HepG2 (cell line): ENCODE measurements around the gene NXPE3. TPM values are rescaled to one million over a fixed set of nuclear protein-coding genes. Genes with fewer than 3 reads are reported as not detected.

Experiments used
- ASH2L ChIP-seq: fragments of 300-600, 200-600 bp; sonication (generic); IDR thresholded peaks from 2 replicates; pipeline ENCODE4 v1.7.0; 2017; ENCODE audit warnings: low read depth, mild to moderate bottlenecking, moderate library complexity, mixed read lengths, low read length; ENCODE audit not compliant: insufficient read length
- BORCS8-MEF2B ChIP-seq: sonication (generic); formaldehyde crosslinking; IDR thresholded peaks from 2 replicates; pipeline ENCODE4 v1.8.0; 2022; ENCODE audit warnings: mild to moderate bottlenecking, missing genetic modification reagents
- ELF1 ChIP-seq: sonication (generic); formaldehyde crosslinking; IDR thresholded peaks from 2 replicates; pipeline ENCODE4 v1.4.0; 2020; ENCODE audit warnings: missing genetic modification reagents
- HMG20A ChIP-seq: IDR thresholded peaks from 2 replicates; pipeline ENCODE4 v1.6.1; 2016; ENCODE audit warnings: borderline replicate concordance
- HOXA5 ChIP-seq: sonication (generic); formaldehyde crosslinking; IDR thresholded peaks from 2 replicates; pipeline ENCODE4 v1.4.0; 2020; ENCODE audit warnings: missing genetic modification reagents
- NCOA1 ChIP-seq: sonication (generic); formaldehyde crosslinking; IDR thresholded peaks from 2 replicates; pipeline ENCODE4 v1.9.0; 2021; ENCODE audit warnings: missing genetic modification reagents
- PHF8 ChIP-seq: sonication (generic); formaldehyde crosslinking; IDR thresholded peaks from 2 replicates; pipeline ENCODE4 v1.5.0; 2020; ENCODE audit warnings: missing genetic modification reagents
- SOX6 ChIP-seq, 2 experiments: fragments of 450-650 bp in 1 of 2; sonication (generic) in 1 of 2; formaldehyde crosslinking in 1 of 2; IDR thresholded peaks; 2 replicates each; pipeline versions ENCODE4 v1.4.0 to v1.6.1; 2017 to 2020; ENCODE audit warnings: antibody characterized with exemption in 1 of 2, mild to moderate bottlenecking in 1 of 2, missing genetic modification reagents in 1 of 2
- ZFP62 ChIP-seq: sonication (generic); formaldehyde crosslinking; IDR thresholded peaks from 2 replicates; pipeline ENCODE4 v1.4.0; 2020; ENCODE audit warnings: missing genetic modification reagents
- ZKSCAN8 ChIP-seq: IDR thresholded peaks from 2 replicates; pipeline ENCODE4 v1.6.1; 2016; ENCODE audit warnings: borderline replicate concordance, missing genetic modification reagents, missing compliant biosample characterization
- ZNF282 ChIP-seq: fragments of 450-650 bp; IDR thresholded peaks from 2 replicates; pipeline ENCODE4 v1.6.1; 2018; ENCODE audit not compliant: partially characterized antibody
- ZNF333 ChIP-seq: sonication (generic); formaldehyde crosslinking; IDR thresholded peaks from 2 replicates; pipeline ENCODE4 v1.4.0; 2020; ENCODE audit warnings: mild to moderate bottlenecking, missing genetic modification reagents, borderline replicate concordance
- ZNF383 ChIP-seq: sonication (generic); formaldehyde crosslinking; IDR thresholded peaks from 2 replicates; pipeline ENCODE4 v1.4.0; 2020; ENCODE audit warnings: missing genetic modification reagents, mild to moderate bottlenecking, borderline replicate concordance
- polyA plus RNA-seq, 8 experiments: library from polyadenylated mRNA; depleted of rRNA in 3 of 8; stranded (reverse) in 7 of 8; unstranded in 1 of 8; fragments of >200 nt; fragmentation: Illumina TruSeq in 4 of 8; extraction: Trizol in 4 of 8; gene quantifications; 2 replicates each; pipeline versions ENCODE4 v1.2.1 to v1.2.3, GENCODE V29; 2011 to 2016; ENCODE audit warnings: low read depth in 4 of 8, missing spikeins in 1 of 8, mixed read lengths in 1 of 8; ENCODE audit not compliant: insufficient read depth in 1 of 8
- total RNA-seq, 5 experiments: library from RNA; depleted of rRNA; stranded (reverse); fragments of >200 nt; fragmentation: Illumina TruSeq; extraction: Trizol; gene quantifications; 2 replicates each; pipeline ENCODE4 v1.2.3, GENCODE V29; 2016; ENCODE audit warnings: low read depth in 1 of 5
- TF ChIP-seq, protein P1 (sequence below): IDR thresholded peaks from 2 replicates; pipeline ENCODE4 v1.6.1; 2018; ENCODE audit warnings: missing genetic modification reagents, mild to moderate bottlenecking, missing compliant biosample characterization
- TF ChIP-seq, protein P2 (sequence below): IDR thresholded peaks from 2 replicates; pipeline ENCODE4 v1.6.1; 2018; ENCODE audit warnings: missing genetic modification reagents
- TF ChIP-seq, protein P3 (sequence below): fragments of 450-650 bp; IDR thresholded peaks from 2 replicates; pipeline ENCODE4 v1.6.1; 2017
- TF ChIP-seq, protein P4 (sequence below): sonication (generic); formaldehyde crosslinking; IDR thresholded peaks from 2 replicates; pipeline ENCODE4 v1.5.0; 2020; ENCODE audit warnings: mild to moderate bottlenecking, missing genetic modification reagents, moderate library complexity
- TF ChIP-seq, protein P5 (sequence below): sonication (generic); formaldehyde crosslinking; IDR thresholded peaks from 2 replicates; pipeline ENCODE4 v1.4.0; 2020; ENCODE audit warnings: mild to moderate bottlenecking, missing genetic modification reagents
- TF ChIP-seq, protein P6 (sequence below): sonication (generic); formaldehyde crosslinking; IDR thresholded peaks from 2 replicates; pipeline ENCODE4 v1.4.0; 2020; ENCODE audit warnings: mild to moderate bottlenecking, missing genetic modification reagents

Gene NXPE3
- total and polyA plus RNA-seq, 2 of the 13 experiments (the other 11 are each of a cell fraction or from before 2014, with no cell fraction given): 3.5 to 4.7 TPM

DNA sequence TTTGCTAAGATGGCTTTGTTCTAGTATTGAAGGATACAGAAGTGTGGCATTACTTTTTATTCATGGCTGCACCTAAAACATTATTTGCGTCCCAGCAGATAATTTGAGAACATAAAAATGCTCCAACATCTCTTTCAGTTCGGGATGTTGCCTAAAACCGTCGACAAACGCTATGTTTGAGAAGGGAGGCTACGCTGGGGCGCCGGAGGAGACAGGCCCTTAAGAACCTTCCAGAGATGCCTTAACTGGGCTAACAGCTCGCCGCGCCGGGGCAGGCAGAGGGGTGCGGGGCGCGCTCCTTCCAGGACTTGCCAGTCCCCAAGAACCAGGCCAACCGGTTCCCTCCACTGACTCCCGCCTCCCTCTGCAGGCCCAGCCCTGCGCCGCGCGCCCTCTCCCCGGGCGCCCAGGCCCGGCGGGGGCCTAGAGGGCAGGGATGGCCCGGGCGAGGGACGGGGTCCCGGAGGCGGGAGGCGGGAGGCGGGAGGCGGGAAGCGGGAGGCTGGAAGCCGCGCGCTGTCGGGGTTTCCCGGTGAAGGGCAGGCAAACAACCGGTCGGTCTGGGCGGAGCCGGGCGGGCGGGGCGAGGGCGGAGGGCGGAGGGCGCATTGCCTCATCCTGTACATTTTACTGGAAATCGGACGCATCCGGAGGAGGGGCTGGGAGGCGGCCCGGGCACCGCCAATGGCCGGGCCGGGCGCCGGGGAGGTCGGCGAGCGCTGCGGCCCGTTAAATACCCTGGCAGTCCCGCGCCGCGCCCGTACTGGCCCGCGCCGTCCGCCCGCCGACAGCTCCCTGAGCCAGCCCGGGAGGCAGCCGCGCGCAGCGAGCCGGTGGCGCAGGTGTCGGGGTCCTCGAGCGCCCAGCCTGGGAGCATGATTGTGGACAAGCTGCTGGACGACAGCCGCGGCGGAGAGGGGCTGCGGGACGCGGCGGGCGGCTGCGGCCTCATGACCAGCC is 70.0 kb downstream of the NXPE3 start, which contains the start of gene NFKBIZ (continued):
- TF ChIP-seq, protein P1, sequence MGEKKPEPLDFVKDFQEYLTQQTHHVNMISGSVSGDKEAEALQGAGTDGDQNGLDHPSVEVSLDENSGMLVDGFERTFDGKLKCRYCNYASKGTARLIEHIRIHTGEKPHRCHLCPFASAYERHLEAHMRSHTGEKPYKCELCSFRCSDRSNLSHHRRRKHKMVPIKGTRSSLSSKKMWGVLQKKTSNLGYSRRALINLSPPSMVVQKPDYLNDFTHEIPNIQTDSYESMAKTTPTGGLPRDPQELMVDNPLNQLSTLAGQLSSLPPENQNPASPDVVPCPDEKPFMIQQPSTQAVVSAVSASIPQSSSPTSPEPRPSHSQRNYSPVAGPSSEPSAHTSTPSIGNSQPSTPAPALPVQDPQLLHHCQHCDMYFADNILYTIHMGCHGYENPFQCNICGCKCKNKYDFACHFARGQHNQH (CRISPR knock-in tag): no peak
- peak; percentile 83; the same call in 1 of the 2 replicates for TF ChIP-seq NCOA1 (CRISPR knock-in tag)
- TF ChIP-seq, protein P2, sequence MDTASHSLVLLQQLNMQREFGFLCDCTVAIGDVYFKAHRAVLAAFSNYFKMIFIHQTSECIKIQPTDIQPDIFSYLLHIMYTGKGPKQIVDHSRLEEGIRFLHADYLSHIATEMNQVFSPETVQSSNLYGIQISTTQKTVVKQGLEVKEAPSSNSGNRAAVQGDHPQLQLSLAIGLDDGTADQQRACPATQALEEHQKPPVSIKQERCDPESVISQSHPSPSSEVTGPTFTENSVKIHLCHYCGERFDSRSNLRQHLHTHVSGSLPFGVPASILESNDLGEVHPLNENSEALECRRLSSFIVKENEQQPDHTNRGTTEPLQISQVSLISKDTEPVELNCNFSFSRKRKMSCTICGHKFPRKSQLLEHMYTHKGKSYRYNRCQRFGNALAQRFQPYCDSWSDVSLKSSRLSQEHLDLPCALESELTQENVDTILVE (CRISPR knock-in tag): peak; percentile 94
- no peak for TF ChIP-seq ZNF383 (CRISPR knock-in tag)
- peak; percentile 8 for TF ChIP-seq ASH2L
- TF ChIP-seq, protein P3, sequence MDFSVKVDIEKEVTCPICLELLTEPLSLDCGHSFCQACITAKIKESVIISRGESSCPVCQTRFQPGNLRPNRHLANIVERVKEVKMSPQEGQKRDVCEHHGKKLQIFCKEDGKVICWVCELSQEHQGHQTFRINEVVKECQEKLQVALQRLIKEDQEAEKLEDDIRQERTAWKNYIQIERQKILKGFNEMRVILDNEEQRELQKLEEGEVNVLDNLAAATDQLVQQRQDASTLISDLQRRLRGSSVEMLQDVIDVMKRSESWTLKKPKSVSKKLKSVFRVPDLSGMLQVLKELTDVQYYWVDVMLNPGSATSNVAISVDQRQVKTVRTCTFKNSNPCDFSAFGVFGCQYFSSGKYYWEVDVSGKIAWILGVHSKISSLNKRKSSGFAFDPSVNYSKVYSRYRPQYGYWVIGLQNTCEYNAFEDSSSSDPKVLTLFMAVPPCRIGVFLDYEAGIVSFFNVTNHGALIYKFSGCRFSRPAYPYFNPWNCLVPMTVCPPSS: no peak
- no peak for TF ChIP-seq ZKSCAN8 (CRISPR knock-in tag)
- no peak for TF ChIP-seq SOX6 (IDR thresholded peaks at IDR 0.05)
- TF ChIP-seq SOX6 (CRISPR knock-in tag; IDR thresholded peaks at IDR 0.05): peak; percentile 44; the same call in 1 of the 2 replicates
- no peak for TF ChIP-seq ELF1
- TF ChIP-seq ZNF333 (CRISPR knock-in tag): no peak
- TF ChIP-seq, protein P4, sequence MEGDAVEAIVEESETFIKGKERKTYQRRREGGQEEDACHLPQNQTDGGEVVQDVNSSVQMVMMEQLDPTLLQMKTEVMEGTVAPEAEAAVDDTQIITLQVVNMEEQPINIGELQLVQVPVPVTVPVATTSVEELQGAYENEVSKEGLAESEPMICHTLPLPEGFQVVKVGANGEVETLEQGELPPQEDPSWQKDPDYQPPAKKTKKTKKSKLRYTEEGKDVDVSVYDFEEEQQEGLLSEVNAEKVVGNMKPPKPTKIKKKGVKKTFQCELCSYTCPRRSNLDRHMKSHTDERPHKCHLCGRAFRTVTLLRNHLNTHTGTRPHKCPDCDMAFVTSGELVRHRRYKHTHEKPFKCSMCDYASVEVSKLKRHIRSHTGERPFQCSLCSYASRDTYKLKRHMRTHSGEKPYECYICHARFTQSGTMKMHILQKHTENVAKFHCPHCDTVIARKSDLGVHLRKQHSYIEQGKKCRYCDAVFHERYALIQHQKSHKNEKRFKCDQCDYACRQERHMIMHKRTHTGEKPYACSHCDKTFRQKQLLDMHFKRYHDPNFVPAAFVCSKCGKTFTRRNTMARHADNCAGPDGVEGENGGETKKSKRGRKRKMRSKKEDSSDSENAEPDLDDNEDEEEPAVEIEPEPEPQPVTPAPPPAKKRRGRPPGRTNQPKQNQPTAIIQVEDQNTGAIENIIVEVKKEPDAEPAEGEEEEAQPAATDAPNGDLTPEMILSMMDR (CRISPR knock-in tag): no peak
- TF ChIP-seq PHF8 (CRISPR knock-in tag): peak; percentile 78
- 0 out of 2 replicates have a peak, but pooled peaks have one; percentile 35 for TF ChIP-seq ZFP62 (CRISPR knock-in tag)
- TF ChIP-seq, protein P5, sequence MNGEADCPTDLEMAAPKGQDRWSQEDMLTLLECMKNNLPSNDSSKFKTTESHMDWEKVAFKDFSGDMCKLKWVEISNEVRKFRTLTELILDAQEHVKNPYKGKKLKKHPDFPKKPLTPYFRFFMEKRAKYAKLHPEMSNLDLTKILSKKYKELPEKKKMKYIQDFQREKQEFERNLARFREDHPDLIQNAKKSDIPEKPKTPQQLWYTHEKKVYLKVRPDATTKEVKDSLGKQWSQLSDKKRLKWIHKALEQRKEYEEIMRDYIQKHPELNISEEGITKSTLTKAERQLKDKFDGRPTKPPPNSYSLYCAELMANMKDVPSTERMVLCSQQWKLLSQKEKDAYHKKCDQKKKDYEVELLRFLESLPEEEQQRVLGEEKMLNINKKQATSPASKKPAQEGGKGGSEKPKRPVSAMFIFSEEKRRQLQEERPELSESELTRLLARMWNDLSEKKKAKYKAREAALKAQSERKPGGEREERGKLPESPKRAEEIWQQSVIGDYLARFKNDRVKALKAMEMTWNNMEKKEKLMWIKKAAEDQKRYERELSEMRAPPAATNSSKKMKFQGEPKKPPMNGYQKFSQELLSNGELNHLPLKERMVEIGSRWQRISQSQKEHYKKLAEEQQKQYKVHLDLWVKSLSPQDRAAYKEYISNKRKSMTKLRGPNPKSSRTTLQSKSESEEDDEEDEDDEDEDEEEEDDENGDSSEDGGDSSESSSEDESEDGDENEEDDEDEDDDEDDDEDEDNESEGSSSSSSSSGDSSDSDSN: peak; percentile 73
- TF ChIP-seq ZNF282: no peak
- TF ChIP-seq HOXA5: peak; percentile 76; the same call in 1 of the 2 replicates
- no peak for TF ChIP-seq HMG20A (CRISPR knock-in tag)
- TF ChIP-seq, protein P6, sequence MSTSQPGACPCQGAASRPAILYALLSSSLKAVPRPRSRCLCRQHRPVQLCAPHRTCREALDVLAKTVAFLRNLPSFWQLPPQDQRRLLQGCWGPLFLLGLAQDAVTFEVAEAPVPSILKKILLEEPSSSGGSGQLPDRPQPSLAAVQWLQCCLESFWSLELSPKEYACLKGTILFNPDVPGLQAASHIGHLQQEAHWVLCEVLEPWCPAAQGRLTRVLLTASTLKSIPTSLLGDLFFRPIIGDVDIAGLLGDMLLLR (CRISPR knock-in tag): peak; percentile 81; the same call in 1 of the 2 replicates
- peak; percentile 71; the same call in 1 of the 2 replicates for TF ChIP-seq BORCS8-MEF2B (CRISPR knock-in tag)
